GM18951 (cell line): Measurements from ENCODE around the gene TBXAS1.

ENCODE experiments used
- POLR2A ChIP-seq: IDR thresholded peaks from 4 replicates; pipeline ENCODE4 v1.6.1; 2011; ENCODE audit warnings: mild to moderate bottlenecking; ENCODE audit not compliant: insufficient read length, insufficient read depth; ENCODE audit errors: extremely low read depth
- in situ Hi-C: fragments of 300-500 bp; cut with MboI; formaldehyde crosslinking; loops from one replicate; pipeline ENCODE4 v1.12.0; 2022; ENCODE audit warnings: low sequenced_read_pairs, mixed read lengths, inconsistent platforms; ENCODE audit not compliant: unreplicated experiment

TBXAS1 gene

DNA sequence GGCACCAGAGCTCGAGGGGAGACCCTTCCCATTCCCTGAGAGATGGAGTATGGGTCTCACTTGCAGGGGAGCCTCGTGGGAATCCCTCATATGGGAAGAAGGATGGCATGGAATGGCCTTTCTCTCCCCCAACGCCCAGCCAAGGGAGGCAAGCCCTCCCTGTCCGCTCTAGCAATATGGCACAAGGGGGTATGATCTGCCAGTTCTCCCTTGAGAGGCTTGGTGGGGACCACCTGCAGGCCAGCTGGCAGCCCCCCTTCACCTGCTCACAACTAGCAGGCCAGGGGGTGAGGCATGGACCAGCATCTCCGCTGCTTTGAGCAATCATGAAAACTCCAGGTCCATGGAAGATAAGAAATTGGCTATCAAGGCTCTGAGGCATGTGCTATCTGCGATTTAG, 162.8 kb downstream of the TBXAS1 start:
- no peak for TF ChIP-seq POLR2A
- in situ Hi-C loops = no loop called here

GRCh38 chr7:139992353-139993044, 163.4 kb downstream of the TBXAS1 start:
- in situ Hi-C loops = no loop called here

GRCh38 chr7:139993169-139993568, 164.1 kb downstream of the TBXAS1 start:
- no peak for TF ChIP-seq POLR2A
- in situ Hi-C loops = no loop called here

More at GRCh38 chr7:139992353-139993044, 163.4 kb downstream of the TBXAS1 start:
- no peak for TF ChIP-seq POLR2A

- no peak for TF ChIP-seq POLR2A
- in situ Hi-C loops = no loop called here
Measured at GRCh38 chr7:139993592-139993991, 164.5 kb downstream of the TBXAS1 start.

GRCh38 chr7:139994356-139994755, 165.3 kb downstream of the TBXAS1 start:
- TF ChIP-seq POLR2A = no peak
- in situ Hi-C loops = no loop called here

DNA sequence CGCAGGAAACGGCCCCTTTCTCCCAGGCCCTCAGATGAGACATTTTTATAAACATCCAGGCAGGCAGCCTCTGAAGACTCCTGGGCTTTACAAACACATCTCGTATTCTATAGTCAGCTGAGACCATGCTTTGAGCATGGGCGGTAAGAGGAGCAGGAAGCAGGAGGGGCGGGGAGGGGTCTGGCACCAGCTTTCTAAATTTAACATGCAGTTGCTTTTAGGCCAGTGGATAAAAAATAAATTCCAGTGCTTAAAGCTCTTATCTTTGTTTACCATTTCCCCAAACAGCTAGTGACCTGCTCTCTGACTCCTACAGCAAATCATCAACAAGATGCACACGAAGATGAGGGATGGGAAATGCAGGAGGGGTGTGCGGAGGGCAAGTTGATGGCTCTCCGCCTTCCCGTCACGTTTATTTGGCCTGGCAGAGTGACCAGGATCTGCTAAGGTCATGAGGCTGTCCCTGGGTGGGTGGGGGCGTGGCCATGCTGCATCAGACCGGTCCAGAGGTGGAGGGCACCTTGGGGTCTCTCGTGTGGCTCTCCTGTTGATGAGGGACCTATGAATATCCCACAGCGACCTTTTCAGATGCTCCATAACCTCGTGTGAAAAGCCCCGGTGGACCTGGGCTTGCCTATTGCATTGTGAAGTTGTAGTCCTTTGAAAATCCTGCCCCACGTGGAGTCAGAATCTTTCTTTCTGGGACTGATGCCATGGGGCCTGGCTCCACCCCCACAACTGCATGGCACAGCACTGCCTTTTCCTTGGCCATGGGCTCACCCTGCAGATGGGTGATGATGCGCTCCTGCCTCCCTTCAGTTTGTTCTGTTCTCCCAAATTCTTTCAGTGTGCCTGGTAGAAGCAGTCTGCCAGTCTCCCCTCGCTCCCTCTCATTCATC, 166.2 kb downstream of the TBXAS1 start:
- in situ Hi-C loops = no loop called here

GRCh38 chr7:139998572-139998971, 169.5 kb downstream of the TBXAS1 start:
- TF ChIP-seq POLR2A = no peak
- in situ Hi-C loops = no loop called here

More for the DNA sequence above, 166.2 kb downstream of the TBXAS1 start:
- TF ChIP-seq POLR2A = no peak

DNA sequence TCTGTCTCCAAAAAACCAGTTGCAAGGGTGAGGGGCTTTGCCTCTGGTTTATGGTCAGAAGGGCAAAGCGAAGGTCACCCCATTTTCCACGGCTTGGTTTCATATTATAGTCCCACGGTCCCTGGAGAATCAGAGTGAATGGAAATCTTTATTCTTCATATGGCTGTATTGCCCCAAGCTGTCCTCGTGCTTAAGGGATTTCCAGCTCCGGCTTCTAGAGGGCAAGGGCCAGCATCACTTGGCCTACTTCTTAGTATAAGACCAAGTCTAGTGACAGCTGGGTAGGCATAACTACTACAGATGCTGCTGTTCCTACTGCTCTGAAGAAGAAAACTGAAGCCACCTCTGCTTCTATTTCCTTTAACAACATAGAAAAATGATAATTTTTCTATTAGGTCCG, 170.5 kb downstream of the TBXAS1 start:
- in situ Hi-C loops = no loop called here
- TF ChIP-seq POLR2A = no peak

DNA sequence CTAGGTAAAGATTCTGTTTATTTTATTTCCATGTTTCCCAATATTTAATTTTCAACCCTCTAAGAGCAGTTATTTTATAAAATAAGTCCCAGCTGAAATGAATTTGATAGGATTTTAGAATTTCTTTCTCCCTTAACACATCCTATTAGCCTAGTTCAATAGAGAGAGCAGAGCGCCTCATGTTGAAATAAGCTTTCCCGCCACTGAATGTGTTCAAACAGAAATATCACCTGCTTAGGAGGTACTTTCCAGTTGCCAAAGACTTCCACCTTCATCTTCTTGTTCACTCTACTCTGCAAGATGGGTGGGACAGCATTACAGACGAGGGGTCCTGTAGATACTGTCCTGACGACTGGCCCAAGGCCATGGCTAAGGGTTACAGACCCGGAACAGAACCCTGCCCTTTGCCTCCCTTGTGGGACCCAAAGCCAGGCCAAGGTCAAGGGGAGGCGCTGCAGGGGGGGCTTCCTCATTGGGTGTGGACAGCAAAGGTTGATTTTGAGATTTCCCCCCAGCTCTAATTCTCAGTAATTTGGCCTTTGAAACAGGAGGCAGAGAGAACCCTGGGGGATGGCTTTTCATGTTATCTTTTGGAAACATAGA, 171.7 kb downstream of the TBXAS1 start:
- in situ Hi-C loops = loop anchor here (10.0 kb wide), 2 partner anchors 356 to 496 kb away; no protein-coding TSS in a partner anchor

DNA sequence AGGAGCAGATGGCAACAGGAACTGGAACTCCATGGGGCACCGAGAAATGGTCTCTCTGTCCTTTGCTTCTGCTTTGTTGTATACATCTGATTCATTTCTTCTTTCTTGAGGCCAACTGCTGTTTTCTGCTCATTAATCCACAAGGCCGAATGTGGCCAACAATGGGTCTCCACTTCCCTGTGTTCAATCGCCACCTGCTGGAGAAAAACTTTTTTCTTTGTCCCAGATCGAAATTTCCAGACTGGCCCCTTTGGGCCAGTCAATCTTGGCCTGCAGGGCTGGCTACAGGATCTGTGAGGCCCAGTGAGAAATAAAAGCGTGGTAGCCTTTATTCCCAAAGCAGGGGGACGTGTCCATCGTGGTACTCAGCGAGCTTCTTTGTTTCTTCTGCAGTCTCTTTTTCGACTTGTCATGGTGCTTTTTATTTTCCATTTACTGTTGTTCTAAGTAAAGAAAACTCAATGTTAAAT, 174.9 kb downstream of the TBXAS1 start:
- no peak for TF ChIP-seq POLR2A
- in situ Hi-C loops = loop anchor here (10.0 kb wide), 2 partner anchors 359 to 499 kb away; no protein-coding TSS in a partner anchor

More for the DNA sequence above, 171.7 kb downstream of the TBXAS1 start:
- no peak for TF ChIP-seq POLR2A

GRCh38 chr7:140004672-140005071, 175.6 kb downstream of the TBXAS1 start:
- in situ Hi-C loops = loop anchor here (10.0 kb wide), 2 partner anchors 360 to 500 kb away; no protein-coding TSS in a partner anchor
- no peak for TF ChIP-seq POLR2A

DNA sequence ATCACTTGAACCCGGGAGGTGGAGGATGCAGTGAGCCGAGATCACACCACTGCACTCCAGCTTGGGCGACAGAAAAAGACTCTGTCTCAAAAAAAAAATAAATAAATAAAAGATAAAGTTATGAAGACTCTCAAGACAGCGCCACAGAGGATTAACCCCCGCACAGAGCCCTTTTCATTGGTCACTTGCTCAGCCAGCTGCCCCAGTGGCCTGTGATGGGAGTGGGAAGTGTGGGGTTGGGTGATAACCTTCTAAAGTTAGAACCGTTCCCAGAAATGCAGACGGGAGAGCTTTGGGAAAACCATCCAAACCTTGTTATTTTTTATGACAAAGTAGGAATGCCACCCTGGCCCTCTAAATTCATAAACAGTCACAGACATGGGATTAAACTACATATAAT, 176.3 kb downstream of the TBXAS1 start:
- no peak for TF ChIP-seq POLR2A
- in situ Hi-C loops = loop anchor here (10.0 kb wide), 2 partner anchors 361 to 501 kb away; no protein-coding TSS in a partner anchor
